ENCODE measurements around the gene AOAH.
"Not testable (repeated sequence)": the region's sequence is repeated elsewhere in the genome, so short reads cannot be mapped to it uniquely, and the experiment has no call there.

The AOAH gene

DNA sequence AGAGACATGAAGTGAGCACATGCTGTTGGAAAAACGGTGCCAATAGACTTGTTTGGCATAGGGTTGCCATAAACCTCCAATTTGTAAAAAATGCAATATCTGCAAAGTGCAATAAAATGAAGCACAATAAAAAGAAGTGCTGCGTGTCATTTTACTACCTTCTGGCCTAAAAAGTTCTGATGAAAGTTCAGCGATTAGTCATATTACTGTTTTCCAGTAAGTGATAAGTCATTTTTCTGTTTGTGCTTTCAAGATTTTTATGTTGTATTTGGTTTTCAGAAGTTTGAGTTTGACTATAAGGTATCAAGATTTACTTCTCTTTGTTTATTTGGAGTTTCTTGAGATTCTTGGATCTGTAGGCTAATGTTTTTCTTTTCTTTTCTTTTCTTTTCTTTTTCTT lies 16.8 kb downstream of the AOAH start:
- no peak for DNase-seq (ENCODE audit: low read depth)

GRCh38 chr7:36703860-36704259 lies 20.4 kb downstream of the AOAH start:
- DNase-seq (ENCODE audit: low read depth); H3K4me3 ChIP-seq (ENCODE audit: low read length): not testable (repeated sequence)

More for the DNA sequence above, 16.8 kb downstream of the AOAH start:
- H3K4me3 ChIP-seq (ENCODE audit: low read length), result no peak overlapping the region
- TF ChIP-seq, protein P1, sequence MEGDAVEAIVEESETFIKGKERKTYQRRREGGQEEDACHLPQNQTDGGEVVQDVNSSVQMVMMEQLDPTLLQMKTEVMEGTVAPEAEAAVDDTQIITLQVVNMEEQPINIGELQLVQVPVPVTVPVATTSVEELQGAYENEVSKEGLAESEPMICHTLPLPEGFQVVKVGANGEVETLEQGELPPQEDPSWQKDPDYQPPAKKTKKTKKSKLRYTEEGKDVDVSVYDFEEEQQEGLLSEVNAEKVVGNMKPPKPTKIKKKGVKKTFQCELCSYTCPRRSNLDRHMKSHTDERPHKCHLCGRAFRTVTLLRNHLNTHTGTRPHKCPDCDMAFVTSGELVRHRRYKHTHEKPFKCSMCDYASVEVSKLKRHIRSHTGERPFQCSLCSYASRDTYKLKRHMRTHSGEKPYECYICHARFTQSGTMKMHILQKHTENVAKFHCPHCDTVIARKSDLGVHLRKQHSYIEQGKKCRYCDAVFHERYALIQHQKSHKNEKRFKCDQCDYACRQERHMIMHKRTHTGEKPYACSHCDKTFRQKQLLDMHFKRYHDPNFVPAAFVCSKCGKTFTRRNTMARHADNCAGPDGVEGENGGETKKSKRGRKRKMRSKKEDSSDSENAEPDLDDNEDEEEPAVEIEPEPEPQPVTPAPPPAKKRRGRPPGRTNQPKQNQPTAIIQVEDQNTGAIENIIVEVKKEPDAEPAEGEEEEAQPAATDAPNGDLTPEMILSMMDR (conservative IDR thresholded peaks at IDR 0.05; ENCODE audit: low read depth, low read length), result no peak

DNA sequence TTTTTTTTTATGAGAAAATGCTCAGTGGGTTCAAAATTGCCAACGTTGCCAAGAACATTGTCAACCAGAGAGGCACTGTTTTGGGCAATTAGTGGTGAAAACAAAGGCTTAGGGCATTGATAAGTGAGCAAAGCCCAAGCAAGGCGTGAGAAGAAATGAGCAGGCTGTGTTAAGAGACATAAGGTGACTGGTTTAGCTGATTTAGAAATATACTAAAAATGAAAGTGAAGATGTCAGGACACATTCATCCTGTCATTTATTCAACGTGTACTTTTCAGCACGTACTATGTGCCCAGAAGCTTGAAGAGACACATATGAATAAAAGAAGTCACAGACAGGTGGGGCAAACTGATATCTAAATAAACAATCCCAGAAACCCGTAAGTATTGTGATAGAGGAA lies 31.8 kb downstream of the AOAH start:
- DNase-seq (ENCODE audit: low read depth), result no peak
- no peak overlapping the region for H3K4me3 ChIP-seq (ENCODE audit: low read length)
- TF ChIP-seq, protein P1 (conservative IDR thresholded peaks at IDR 0.05; ENCODE audit: low read depth, low read length), result no peak

DNA sequence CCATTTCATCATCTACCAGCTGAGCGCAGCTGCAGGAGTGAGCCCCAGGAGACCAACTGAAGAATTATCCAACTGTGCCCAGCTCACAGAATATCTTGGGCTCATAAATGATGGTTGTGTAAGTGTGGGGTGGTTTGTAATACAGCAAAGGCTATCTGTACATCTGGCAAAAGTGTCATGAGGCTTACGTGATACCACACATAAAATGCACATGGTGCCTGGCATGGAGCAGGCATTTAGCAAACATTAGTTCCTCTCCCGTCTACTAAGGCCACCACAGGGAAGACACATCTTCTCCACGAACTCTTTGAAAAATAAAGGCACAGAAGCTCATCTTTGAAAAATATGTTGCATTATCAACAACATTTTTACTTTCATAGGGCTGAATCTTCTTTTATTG lies 32.3 kb downstream of the AOAH start:
- no peak overlapping the region for H3K4me3 ChIP-seq (ENCODE audit: low read length)
- TF ChIP-seq, protein P1 (conservative IDR thresholded peaks at IDR 0.05; ENCODE audit: low read depth, low read length), result no peak
- DNase-seq (ENCODE audit: low read depth), result no peak

GRCh38 chr7:36690514-36691187 lies 33.6 kb downstream of the AOAH start:
- TF ChIP-seq, protein P1 (conservative IDR thresholded peaks at IDR 0.05; ENCODE audit: low read depth, low read length), result no peak
- no peak for DNase-seq (ENCODE audit: low read depth)
- H3K4me3 ChIP-seq (ENCODE audit: low read length), result no peak overlapping the region

GRCh38 chr7:36690041-36690440 lies 34.3 kb downstream of the AOAH start:
- DNase-seq (ENCODE audit: low read depth), result no peak
- TF ChIP-seq, protein P1 (conservative IDR thresholded peaks at IDR 0.05; ENCODE audit: low read depth, low read length), result no peak
- H3K4me3 ChIP-seq (ENCODE audit: low read length), result no peak overlapping the region

- TF ChIP-seq, protein P1 (conservative IDR thresholded peaks at IDR 0.05; ENCODE audit: low read depth, low read length), result no peak
- no peak for DNase-seq (ENCODE audit: low read depth)
- H3K4me3 ChIP-seq (ENCODE audit: low read length), result no peak overlapping the region
Observed at GRCh38 chr7:36686499-36686898, 37.8 kb downstream of the AOAH start.
